ENCODE data around the gene DKK3.

Gene DKK3

GRCh38 chr11:11931461-11932055 is 76.9 kb downstream of the DKK3 start:
- TF ChIP-seq POLR2A (IDR thresholded peaks at IDR 0.05; ENCODE audit: low read length) (no peak), GATA1 (IDR thresholded peaks at IDR 0.05; ENCODE audit: low read depth, low read length) (no peak)
- DNase-seq, result peak; percentile 47 to 59

GRCh38 chr11:11929920-11930319 is 78.5 kb downstream of the DKK3 start:
- no peak for DNase-seq
- TF ChIP-seq POLR2A (IDR thresholded peaks at IDR 0.05; ENCODE audit: low read length) (no peak), GATA1 (IDR thresholded peaks at IDR 0.05; ENCODE audit: low read depth, low read length) (no peak)

GRCh38 chr11:11923828-11924227 is 84.6 kb downstream of the DKK3 start:
- no peak for TF ChIP-seq GATA1 (IDR thresholded peaks at IDR 0.05; ENCODE audit: low read depth, low read length)
- TF ChIP-seq POLR2A (IDR thresholded peaks at IDR 0.05; ENCODE audit: low read length), result no peak
- no peak for DNase-seq

GRCh38 chr11:11916981-11917399 is 91.4 kb downstream of the DKK3 start:
- DNase-seq, result no peak
- no peak for TF ChIP-seq POLR2A (IDR thresholded peaks at IDR 0.05; ENCODE audit: low read length)
- no peak for TF ChIP-seq GATA1 (IDR thresholded peaks at IDR 0.05; ENCODE audit: low read depth, low read length)

GRCh38 chr11:11915625-11916024 is 92.8 kb downstream of the DKK3 start:
- DNase-seq, result no peak
- no peak for TF ChIP-seq GATA1 (IDR thresholded peaks at IDR 0.05; ENCODE audit: low read depth, low read length)
- no peak for TF ChIP-seq POLR2A (IDR thresholded peaks at IDR 0.05; ENCODE audit: low read length)

GRCh38 chr11:11913395-11913794 is 95.0 kb downstream of the DKK3 start:
- no peak for DNase-seq
- TF ChIP-seq POLR2A (IDR thresholded peaks at IDR 0.05; ENCODE audit: low read length), result no peak
- no peak for TF ChIP-seq GATA1 (IDR thresholded peaks at IDR 0.05; ENCODE audit: low read depth, low read length)
